Measurements from ENCODE around the gene SREBF2.

The SREBF2 gene

GRCh38 chr22:41932353-41932752 lies 99.4 kb downstream of the SREBF2 start:
- DNase-seq: no peak
- peaks cover 15% of the 10 kb centered on the region for H3K27me3 Mint-ChIP-seq (ENCODE audit: low read depth, poor library complexity)
- H3K4me3 Mint-ChIP-seq: no peak overlapping the region
- H3K9me3 Mint-ChIP-seq: no peaks in the 10 kb centered on the region
- H3K36me3 Mint-ChIP-seq (ENCODE audit: low read depth): peaks cover 4% of the 10 kb centered on the region
- peak overlapping the region; percentile 64 for H3K27ac Mint-ChIP-seq
- peaks cover 50% of the 10 kb centered on the region for H3K4me1 Mint-ChIP-seq
- TF ChIP-seq CTCF (IDR thresholded peaks at IDR 0.05): no peak

- H3K36me3 Mint-ChIP-seq (ENCODE audit: low read depth): peaks cover 4% of the 10 kb centered on the region
- TF ChIP-seq CTCF (IDR thresholded peaks at IDR 0.05): no peak
- no peak overlapping the region for H3K4me3 Mint-ChIP-seq
- peaks cover 42% of the 10 kb centered on the region for H3K4me1 Mint-ChIP-seq
- H3K27ac Mint-ChIP-seq: peak overlapping the region; percentile 48
- H3K27me3 Mint-ChIP-seq (ENCODE audit: low read depth, poor library complexity): peaks cover 4% of the 10 kb centered on the region
- DNase-seq: no peak
- no peaks in the 10 kb centered on the region for H3K9me3 Mint-ChIP-seq
Measured at GRCh38 chr22:41933411-41934177, 100.7 kb downstream of the SREBF2 start.

- TF ChIP-seq CTCF (IDR thresholded peaks at IDR 0.05): no peak
- Mint-ChIP-seq H3K27me3 (ENCODE audit: low read depth, poor library complexity) (peaks cover 4% of the 10 kb centered on the region), H3K27ac (peak overlapping the region; percentile 48), H3K36me3 (ENCODE audit: low read depth) (peaks cover 7% of the 10 kb centered on the region), H3K4me1 (peaks cover 37% of the 10 kb centered on the region), H3K9me3 (no peaks in the 10 kb centered on the region), H3K4me3 (no peak overlapping the region)
- no peak for DNase-seq
Measured at GRCh38 chr22:41934284-41935014, 101.5 kb downstream of the SREBF2 start.

- Mint-ChIP-seq H3K27me3 (ENCODE audit: low read depth, poor library complexity) (peaks cover 4% of the 10 kb centered on the region), H3K4me1 (peaks cover 40% of the 10 kb centered on the region), H3K4me3 (no peak overlapping the region), H3K27ac (no peak overlapping the region), H3K36me3 (ENCODE audit: low read depth) (peaks cover 13% of the 10 kb centered on the region), H3K9me3 (no peaks in the 10 kb centered on the region)
- TF ChIP-seq CTCF (IDR thresholded peaks at IDR 0.05): no peak
- no peak for DNase-seq
Measured at GRCh38 chr22:41935015-41935351, 102.1 kb downstream of the SREBF2 start.

GRCh38 chr22:41935509-41935908 lies 102.6 kb downstream of the SREBF2 start:
- H3K27ac Mint-ChIP-seq: peak overlapping the region; percentile 42
- no peak for DNase-seq
- peaks cover 44% of the 10 kb centered on the region for H3K4me1 Mint-ChIP-seq
- H3K36me3 Mint-ChIP-seq (ENCODE audit: low read depth): peaks cover 17% of the 10 kb centered on the region
- no peak for TF ChIP-seq CTCF (IDR thresholded peaks at IDR 0.05)
- no peaks in the 10 kb centered on the region for H3K9me3 Mint-ChIP-seq
- H3K27me3 Mint-ChIP-seq (ENCODE audit: low read depth, poor library complexity): peaks cover 4% of the 10 kb centered on the region
- H3K4me3 Mint-ChIP-seq: no peak overlapping the region

- Mint-ChIP-seq H3K4me3 (no peak overlapping the region), H3K4me1 (peaks cover 50% of the 10 kb centered on the region), H3K27me3 (ENCODE audit: low read depth, poor library complexity) (peaks cover 4% of the 10 kb centered on the region), H3K27ac (no peak overlapping the region), H3K36me3 (ENCODE audit: low read depth) (peaks cover 27% of the 10 kb centered on the region), H3K9me3 (no peaks in the 10 kb centered on the region)
- no peak for TF ChIP-seq CTCF (IDR thresholded peaks at IDR 0.05)
- DNase-seq: no peak
Measured at GRCh38 chr22:41936894-41937169, 103.9 kb downstream of the SREBF2 start.
